ENCODE measurements around the gene CIRBP. TPM values are rescaled to one million over a fixed set of nuclear protein-coding genes. Genes with fewer than 3 reads are reported as not detected.
A peak's percentile ranks its signal among the peaks of the same experiment; 100 is the strongest.

The CIRBP gene
- total and polyA plus RNA-seq, 2 of the 13 experiments (the other 11 are each of a cell fraction or from before 2014, with no cell fraction given), result 133 to 140 TPM

DNA sequence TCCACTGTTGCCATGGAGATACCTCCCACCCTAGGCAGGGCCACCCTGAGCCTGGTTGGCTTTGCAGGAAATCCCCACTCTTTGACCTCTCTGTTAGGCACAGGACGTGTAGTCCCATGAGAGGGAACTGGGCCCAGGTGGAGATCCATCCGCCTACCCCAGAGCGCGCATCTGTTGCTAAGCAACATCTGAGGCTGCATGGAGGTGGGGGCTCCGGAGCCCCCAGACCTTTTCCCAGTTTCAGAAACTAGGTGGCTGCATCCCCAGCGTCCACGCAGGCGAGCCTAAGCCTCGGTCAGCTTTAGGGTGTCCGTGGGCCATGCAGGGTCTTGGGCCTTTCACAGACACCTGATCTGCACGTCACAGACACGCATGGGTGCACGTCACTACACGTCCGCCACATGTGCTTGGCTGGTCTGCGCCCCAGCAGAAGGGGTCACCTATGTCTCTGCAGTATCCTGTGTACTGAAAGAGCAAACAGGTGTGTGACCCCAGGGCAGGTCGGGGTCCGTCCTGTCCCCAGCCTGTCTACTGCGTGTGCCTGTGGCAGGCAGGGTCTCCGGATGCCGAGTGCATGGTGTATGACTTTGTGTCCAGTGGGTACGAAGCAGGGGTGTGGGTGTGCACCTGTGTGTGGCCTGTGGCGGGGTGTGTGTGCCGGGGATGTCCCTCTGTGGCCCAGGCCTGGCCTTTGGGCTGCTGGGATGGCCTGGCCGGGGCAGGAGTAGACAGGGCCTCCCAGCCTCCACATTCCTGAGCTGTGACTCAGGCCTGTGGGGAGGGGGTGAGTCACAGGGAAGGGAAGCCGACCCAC is 4.1 kb upstream of the CIRBP start (continued):
- TF ChIP-seq, protein P1, sequence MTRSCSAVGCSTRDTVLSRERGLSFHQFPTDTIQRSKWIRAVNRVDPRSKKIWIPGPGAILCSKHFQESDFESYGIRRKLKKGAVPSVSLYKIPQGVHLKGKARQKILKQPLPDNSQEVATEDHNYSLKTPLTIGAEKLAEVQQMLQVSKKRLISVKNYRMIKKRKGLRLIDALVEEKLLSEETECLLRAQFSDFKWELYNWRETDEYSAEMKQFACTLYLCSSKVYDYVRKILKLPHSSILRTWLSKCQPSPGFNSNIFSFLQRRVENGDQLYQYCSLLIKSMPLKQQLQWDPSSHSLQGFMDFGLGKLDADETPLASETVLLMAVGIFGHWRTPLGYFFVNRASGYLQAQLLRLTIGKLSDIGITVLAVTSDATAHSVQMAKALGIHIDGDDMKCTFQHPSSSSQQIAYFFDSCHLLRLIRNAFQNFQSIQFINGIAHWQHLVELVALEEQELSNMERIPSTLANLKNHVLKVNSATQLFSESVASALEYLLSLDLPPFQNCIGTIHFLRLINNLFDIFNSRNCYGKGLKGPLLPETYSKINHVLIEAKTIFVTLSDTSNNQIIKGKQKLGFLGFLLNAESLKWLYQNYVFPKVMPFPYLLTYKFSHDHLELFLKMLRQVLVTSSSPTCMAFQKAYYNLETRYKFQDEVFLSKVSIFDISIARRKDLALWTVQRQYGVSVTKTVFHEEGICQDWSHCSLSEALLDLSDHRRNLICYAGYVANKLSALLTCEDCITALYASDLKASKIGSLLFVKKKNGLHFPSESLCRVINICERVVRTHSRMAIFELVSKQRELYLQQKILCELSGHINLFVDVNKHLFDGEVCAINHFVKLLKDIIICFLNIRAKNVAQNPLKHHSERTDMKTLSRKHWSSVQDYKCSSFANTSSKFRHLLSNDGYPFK (CRISPR knock-in tag; IDR thresholded peaks at IDR 0.05; ENCODE audit: borderline replicate concordance), result no peak; the same call in none of the 2 replicates
- TF ChIP-seq, protein P2, sequence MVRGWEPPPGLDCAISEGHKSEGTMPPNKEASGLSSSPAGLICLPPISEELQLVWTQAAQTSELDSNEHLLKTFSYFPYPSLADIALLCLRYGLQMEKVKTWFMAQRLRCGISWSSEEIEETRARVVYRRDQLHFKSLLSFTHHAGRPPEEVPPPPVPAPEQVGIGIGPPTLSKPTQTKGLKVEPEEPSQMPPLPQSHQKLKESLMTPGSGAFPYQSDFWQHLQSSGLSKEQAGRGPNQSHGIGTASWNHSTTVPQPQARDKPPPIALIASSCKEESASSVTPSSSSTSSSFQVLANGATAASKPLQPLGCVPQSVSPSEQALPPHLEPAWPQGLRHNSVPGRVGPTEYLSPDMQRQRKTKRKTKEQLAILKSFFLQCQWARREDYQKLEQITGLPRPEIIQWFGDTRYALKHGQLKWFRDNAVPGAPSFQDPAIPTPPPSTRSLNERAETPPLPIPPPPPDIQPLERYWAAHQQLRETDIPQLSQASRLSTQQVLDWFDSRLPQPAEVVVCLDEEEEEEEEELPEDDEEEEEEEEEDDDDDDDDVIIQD (CRISPR knock-in tag; IDR thresholded peaks at IDR 0.05; ENCODE audit: low read depth), result peak; percentile 28; the same call in 1 of the 2 replicates
- TF ChIP-seq XRCC5 (optimal IDR thresholded peaks at IDR 0.05; ENCODE audit: low read length), result peak; percentile 29
- no peak; the same call in 1 of the 2 replicates for TF ChIP-seq RAD21 (CRISPR knock-in tag; IDR thresholded peaks at IDR 0.05)
- TF ChIP-seq POLR2AphosphoS5 (IDR thresholded peaks at IDR 0.05; ENCODE audit: low read depth, low read length), result no peak
- TF ChIP-seq, protein P3, sequence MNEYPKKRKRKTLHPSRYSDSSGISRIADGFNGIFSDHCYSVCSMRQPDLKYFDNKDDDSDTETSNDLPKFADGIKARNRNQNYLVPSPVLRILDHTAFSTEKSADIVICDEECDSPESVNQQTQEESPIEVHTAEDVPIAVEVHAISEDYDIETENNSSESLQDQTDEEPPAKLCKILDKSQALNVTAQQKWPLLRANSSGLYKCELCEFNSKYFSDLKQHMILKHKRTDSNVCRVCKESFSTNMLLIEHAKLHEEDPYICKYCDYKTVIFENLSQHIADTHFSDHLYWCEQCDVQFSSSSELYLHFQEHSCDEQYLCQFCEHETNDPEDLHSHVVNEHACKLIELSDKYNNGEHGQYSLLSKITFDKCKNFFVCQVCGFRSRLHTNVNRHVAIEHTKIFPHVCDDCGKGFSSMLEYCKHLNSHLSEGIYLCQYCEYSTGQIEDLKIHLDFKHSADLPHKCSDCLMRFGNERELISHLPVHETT (CRISPR knock-in tag; conservative IDR thresholded peaks at IDR 0.05), result peak; percentile 60
- TF ChIP-seq ZBTB7B (CRISPR knock-in tag; IDR thresholded peaks at IDR 0.05), result peak; percentile 72
- no peak for TF ChIP-seq NFE2L2 (IDR thresholded peaks at IDR 0.05; ENCODE audit: low read length)
- TF ChIP-seq ONECUT2 (CRISPR knock-in tag; IDR thresholded peaks at IDR 0.05), result no peak
- TF ChIP-seq ZNF569 (CRISPR knock-in tag; IDR thresholded peaks at IDR 0.05; ENCODE audit: borderline replicate concordance), result no peak
- TF ChIP-seq, protein P4, sequence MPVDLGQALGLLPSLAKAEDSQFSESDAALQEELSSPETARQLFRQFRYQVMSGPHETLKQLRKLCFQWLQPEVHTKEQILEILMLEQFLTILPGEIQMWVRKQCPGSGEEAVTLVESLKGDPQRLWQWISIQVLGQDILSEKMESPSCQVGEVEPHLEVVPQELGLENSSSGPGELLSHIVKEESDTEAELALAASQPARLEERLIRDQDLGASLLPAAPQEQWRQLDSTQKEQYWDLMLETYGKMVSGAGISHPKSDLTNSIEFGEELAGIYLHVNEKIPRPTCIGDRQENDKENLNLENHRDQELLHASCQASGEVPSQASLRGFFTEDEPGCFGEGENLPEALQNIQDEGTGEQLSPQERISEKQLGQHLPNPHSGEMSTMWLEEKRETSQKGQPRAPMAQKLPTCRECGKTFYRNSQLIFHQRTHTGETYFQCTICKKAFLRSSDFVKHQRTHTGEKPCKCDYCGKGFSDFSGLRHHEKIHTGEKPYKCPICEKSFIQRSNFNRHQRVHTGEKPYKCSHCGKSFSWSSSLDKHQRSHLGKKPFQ (CRISPR knock-in tag; IDR thresholded peaks at IDR 0.05; ENCODE audit: insufficient replicate concordance), result no peak
- TF ChIP-seq, protein P5, sequence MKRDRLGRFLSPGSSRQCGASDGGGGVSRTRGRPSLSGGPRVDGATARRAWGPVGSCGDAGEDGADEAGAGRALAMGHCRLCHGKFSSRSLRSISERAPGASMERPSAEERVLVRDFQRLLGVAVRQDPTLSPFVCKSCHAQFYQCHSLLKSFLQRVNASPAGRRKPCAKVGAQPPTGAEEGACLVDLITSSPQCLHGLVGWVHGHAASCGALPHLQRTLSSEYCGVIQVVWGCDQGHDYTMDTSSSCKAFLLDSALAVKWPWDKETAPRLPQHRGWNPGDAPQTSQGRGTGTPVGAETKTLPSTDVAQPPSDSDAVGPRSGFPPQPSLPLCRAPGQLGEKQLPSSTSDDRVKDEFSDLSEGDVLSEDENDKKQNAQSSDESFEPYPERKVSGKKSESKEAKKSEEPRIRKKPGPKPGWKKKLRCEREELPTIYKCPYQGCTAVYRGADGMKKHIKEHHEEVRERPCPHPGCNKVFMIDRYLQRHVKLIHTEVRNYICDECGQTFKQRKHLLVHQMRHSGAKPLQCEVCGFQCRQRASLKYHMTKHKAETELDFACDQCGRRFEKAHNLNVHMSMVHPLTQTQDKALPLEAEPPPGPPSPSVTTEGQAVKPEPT (CRISPR knock-in tag; IDR thresholded peaks at IDR 0.05; ENCODE audit: low read depth), result no peak
- no peak for TF ChIP-seq GATA4 (IDR thresholded peaks at IDR 0.05; ENCODE audit: borderline replicate concordance, low read depth)
- TF ChIP-seq ZNF274 (CRISPR knock-in tag; IDR thresholded peaks at IDR 0.05), result peak; percentile 72; the same call in 1 of the 2 replicates
- TF ChIP-seq TCF12 (IDR thresholded peaks at IDR 0.05), result no peak
- no peak for TF ChIP-seq TCF12 (CRISPR knock-in tag; IDR thresholded peaks at IDR 0.05)
- TF ChIP-seq CAMTA2 (CRISPR knock-in tag; IDR thresholded peaks at IDR 0.05; ENCODE audit: borderline replicate concordance), result no peak

Data from HepG2 (cell line).